ENCODE measurements around the gene IMMT. TPM values are rescaled to one million over a fixed set of nuclear protein-coding genes. Genes with fewer than 3 reads are reported as not detected.

IMMT gene
- total RNA-seq, 1 donor from 2014 or later: 288 TPM

GRCh38 chr2:86226070-86226469, 30.8 kb upstream of the IMMT start:
- Histone ChIP-seq H3K36me3 (no peaks in the 10 kb centered on the region), H3K27ac (replicated peaks) (peak overlapping the region; percentile 89), H3K4me1 (peaks cover 57% of the 10 kb centered on the region), H3K4me3 (no peak overlapping the region), H3K9me3 (replicated peaks) (no peaks in the 10 kb centered on the region), H3K27me3 (ENCODE audit: low read depth) (no peaks in the 10 kb centered on the region)
- TF ChIP-seq, protein P1, sequence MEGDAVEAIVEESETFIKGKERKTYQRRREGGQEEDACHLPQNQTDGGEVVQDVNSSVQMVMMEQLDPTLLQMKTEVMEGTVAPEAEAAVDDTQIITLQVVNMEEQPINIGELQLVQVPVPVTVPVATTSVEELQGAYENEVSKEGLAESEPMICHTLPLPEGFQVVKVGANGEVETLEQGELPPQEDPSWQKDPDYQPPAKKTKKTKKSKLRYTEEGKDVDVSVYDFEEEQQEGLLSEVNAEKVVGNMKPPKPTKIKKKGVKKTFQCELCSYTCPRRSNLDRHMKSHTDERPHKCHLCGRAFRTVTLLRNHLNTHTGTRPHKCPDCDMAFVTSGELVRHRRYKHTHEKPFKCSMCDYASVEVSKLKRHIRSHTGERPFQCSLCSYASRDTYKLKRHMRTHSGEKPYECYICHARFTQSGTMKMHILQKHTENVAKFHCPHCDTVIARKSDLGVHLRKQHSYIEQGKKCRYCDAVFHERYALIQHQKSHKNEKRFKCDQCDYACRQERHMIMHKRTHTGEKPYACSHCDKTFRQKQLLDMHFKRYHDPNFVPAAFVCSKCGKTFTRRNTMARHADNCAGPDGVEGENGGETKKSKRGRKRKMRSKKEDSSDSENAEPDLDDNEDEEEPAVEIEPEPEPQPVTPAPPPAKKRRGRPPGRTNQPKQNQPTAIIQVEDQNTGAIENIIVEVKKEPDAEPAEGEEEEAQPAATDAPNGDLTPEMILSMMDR (IDR thresholded peaks at IDR 0.05; ENCODE audit: borderline replicate concordance): no peak
- no peak for DNase-seq
- intact Hi-C loops (cut with micrococcal nuclease): no loop called here

DNA sequence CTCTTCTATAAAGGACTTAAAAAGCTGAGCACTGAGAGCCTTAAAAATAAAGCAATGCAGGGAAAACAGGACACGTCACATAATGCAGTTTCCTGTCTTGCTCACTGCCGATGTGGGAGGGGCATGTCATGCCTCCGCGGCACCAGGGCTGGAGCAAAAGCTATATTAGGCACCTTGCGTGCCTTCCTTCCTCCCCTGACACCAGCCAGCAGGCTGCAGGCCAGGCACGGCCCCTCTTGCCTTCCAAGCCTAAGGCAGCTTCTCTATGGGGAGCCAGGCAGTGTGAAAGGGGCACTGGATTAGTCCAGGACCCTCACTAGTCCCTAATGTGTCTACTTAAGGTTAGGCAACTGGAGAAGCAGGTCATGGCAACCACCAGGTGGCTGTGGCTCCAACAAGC, 30.3 kb upstream of the IMMT start:
- peak; percentile 77 for DNase-seq
- TF ChIP-seq, protein P1 (IDR thresholded peaks at IDR 0.05; ENCODE audit: borderline replicate concordance): peak; percentile 25
- peak overlapping the region; percentile 46 for H3K4me3 ChIP-seq
- no peaks in the 10 kb centered on the region for H3K36me3 ChIP-seq
- no peaks in the 10 kb centered on the region for H3K27me3 ChIP-seq (ENCODE audit: low read depth)
- H3K9me3 ChIP-seq (replicated peaks): no peaks in the 10 kb centered on the region
- H3K27ac ChIP-seq (replicated peaks): peak overlapping the region; percentile 89
- peaks cover 62% of the 10 kb centered on the region for H3K4me1 ChIP-seq
- intact Hi-C loops (cut with micrococcal nuclease): no loop called here

DNA sequence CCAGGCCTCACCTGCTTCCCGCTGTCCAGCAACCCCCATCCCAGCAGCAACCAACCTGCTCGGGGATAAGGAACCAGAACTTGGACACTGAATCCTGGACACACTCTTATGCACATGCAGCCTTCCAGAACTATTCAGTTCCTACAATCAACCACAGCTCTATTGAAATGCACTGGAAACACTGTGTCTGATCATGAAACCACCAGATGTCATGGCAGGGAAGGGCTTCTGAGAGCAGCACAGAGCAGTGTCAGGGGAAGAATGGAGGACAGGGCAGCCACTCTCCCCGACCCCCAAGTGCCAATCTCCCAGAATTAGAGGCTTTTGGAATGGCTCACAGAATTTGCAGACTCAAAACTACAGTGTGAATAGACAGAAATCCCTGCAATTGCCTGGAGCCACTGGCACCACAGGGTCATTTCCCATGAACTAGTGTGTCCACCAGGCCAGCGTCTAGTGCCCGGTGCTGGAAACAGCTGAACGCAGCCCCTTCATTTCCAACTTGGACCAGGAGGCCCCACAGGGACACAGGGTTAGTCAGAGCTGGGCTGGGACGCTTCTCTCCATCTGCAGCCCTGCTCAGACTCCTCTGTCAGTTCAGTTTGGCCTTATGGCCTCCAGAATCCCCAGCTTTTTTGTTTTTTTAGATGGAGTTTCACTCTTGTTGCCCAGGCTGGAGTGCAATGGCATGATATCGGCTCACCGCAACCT, 29.5 kb upstream of the IMMT start:
- intact Hi-C loops (cut with micrococcal nuclease): loop anchor here (5.0 kb wide), 1 partner anchor 148 kb away; no protein-coding TSS in a partner anchor
- H3K4me3 ChIP-seq: peak overlapping the region; percentile 46

GRCh38 chr2:86223927-86224560, 28.8 kb upstream of the IMMT start:
- Histone ChIP-seq H3K27ac (replicated peaks) (peak overlapping the region; percentile 89), H3K9me3 (replicated peaks) (no peaks in the 10 kb centered on the region), H3K4me1 (peaks cover 63% of the 10 kb centered on the region), H3K27me3 (ENCODE audit: low read depth) (no peaks in the 10 kb centered on the region), H3K4me3 (no peak overlapping the region), H3K36me3 (no peaks in the 10 kb centered on the region)
- intact Hi-C loops (cut with micrococcal nuclease): loop anchor here (5.0 kb wide), 1 partner anchor 148 kb away; no protein-coding TSS in a partner anchor
- TF ChIP-seq, protein P1 (IDR thresholded peaks at IDR 0.05; ENCODE audit: borderline replicate concordance): no peak
- no peak for DNase-seq

More for the DNA sequence above, 29.5 kb upstream of the IMMT start:
- H3K36me3 ChIP-seq: no peaks in the 10 kb centered on the region
- TF ChIP-seq, protein P1 (IDR thresholded peaks at IDR 0.05; ENCODE audit: borderline replicate concordance): no peak
- peak overlapping the region; percentile 89 for H3K27ac ChIP-seq (replicated peaks)
- no peaks in the 10 kb centered on the region for H3K9me3 ChIP-seq (replicated peaks)
- H3K27me3 ChIP-seq (ENCODE audit: low read depth): no peaks in the 10 kb centered on the region
- DNase-seq: no peak
- peaks cover 63% of the 10 kb centered on the region for H3K4me1 ChIP-seq

GRCh38 chr2:86223140-86223926, 28.1 kb upstream of the IMMT start:
- Histone ChIP-seq H3K27me3 (ENCODE audit: low read depth) (no peaks in the 10 kb centered on the region), H3K27ac (replicated peaks) (peak overlapping the region; percentile 89), H3K36me3 (no peaks in the 10 kb centered on the region), H3K9me3 (replicated peaks) (no peaks in the 10 kb centered on the region), H3K4me3 (peak overlapping the region; percentile 17), H3K4me1 (peaks cover 63% of the 10 kb centered on the region)
- TF ChIP-seq, protein P1 (IDR thresholded peaks at IDR 0.05; ENCODE audit: borderline replicate concordance): no peak
- intact Hi-C loops (cut with micrococcal nuclease): loop anchor here (5.0 kb wide), 1 partner anchor 149 kb away; no protein-coding TSS in a partner anchor
- DNase-seq: peak; percentile 68
